CD14-positive monocyte (primary cell): ENCODE measurements around the gene MAMDC2. TPM values are rescaled to one million over a fixed set of nuclear protein-coding genes. Genes with fewer than 3 reads are reported as not detected.

Experiments used
- DNase-seq, 3 donors: peaks; one replicate each; pipeline ENCODE4 v3.0.0-alpha.2; 2011 to 2022
- H2AFZ ChIP-seq: 2 replicates; pipeline ENCODE4 v1.6.0; 2012; ENCODE audit warnings: mild to moderate bottlenecking, low read depth, low read length, inconsistent platforms; ENCODE audit not compliant: insufficient read depth, poor library complexity, severe bottlenecking
- H3K27ac ChIP-seq, 2 donors: 1 replicate in 1 of 2; 2 replicates in 1 of 2; pipeline ENCODE4 v1.5.1; 2012 to 2013; ENCODE audit warnings: low read length in 2 of 2, control low read depth in 1 of 2, inconsistent platforms in 1 of 2, low read depth in 1 of 2, mild to moderate bottlenecking in 1 of 2
- H3K27me3 ChIP-seq, 2 donors: one replicate each; pipeline versions ENCODE4 v1.6.0 to v1.6.1; 2011 to 2013; ENCODE audit warnings: low read length in 2 of 2; ENCODE audit not compliant: control insufficient read depth in 2 of 2, insufficient read depth in 2 of 2
- H3K36me3 ChIP-seq, 2 donors: replicated peaks in 1 of 2; 1 replicate in 1 of 2; 2 replicates in 1 of 2; pipeline versions ENCODE4 v1.5.1 to v1.6.1; 2012 to 2013; ENCODE audit warnings: low read length in 2 of 2, control low read depth in 1 of 2, inconsistent platforms in 1 of 2, mild to moderate bottlenecking in 1 of 2; ENCODE audit not compliant: insufficient read depth in 2 of 2, control insufficient read depth in 1 of 2
- H3K4me1 ChIP-seq, 2 donors: 1 replicate in 1 of 2; 2 replicates in 1 of 2; pipeline versions ENCODE4 v1.5.1 to v1.6.1; 2012 to 2013; ENCODE audit warnings: low read length in 2 of 2, control low read depth in 1 of 2, inconsistent platforms in 1 of 2, mild to moderate bottlenecking in 1 of 2, moderate library complexity in 1 of 2; ENCODE audit not compliant: insufficient read depth in 2 of 2, control insufficient read depth in 1 of 2
- H3K4me2 ChIP-seq: replicated peaks from 2 replicates; pipeline ENCODE3; 2012; ENCODE audit warnings: low read length, moderate library complexity, mild to moderate bottlenecking; ENCODE audit not compliant: poor library complexity, severe bottlenecking; ENCODE audit errors: extremely low read depth
- H3K4me3 ChIP-seq, 3 experiments: fragments of 200-600 bp in 1 of 3; sonication (generic) in 1 of 3; replicated peaks in 1 of 3; 1 replicate in 2 of 3; 2 replicates in 1 of 3; pipeline ENCODE4 v1.5.1; 2011 to 2013; ENCODE audit warnings: low read length in 3 of 3, mild to moderate bottlenecking in 3 of 3, control low read depth in 2 of 3, low read depth in 2 of 3, inconsistent platforms in 1 of 3, moderate library complexity in 1 of 3
- H3K79me2 ChIP-seq: 2 replicates; pipeline ENCODE4 v1.6.0; 2012; ENCODE audit warnings: mild to moderate bottlenecking, control low read depth, inconsistent platforms, low read length, moderate library complexity; ENCODE audit not compliant: insufficient read depth
- H3K9ac ChIP-seq: 2 replicates; pipeline ENCODE4 v1.6.0; 2017; ENCODE audit warnings: low read length, mild to moderate bottlenecking; ENCODE audit not compliant: insufficient read depth, poor library complexity, severe bottlenecking
- H3K9me3 ChIP-seq, 2 donors: replicated peaks in 1 of 2; 1 replicate in 1 of 2; 2 replicates in 1 of 2; pipeline versions ENCODE4 v1.5.1 to v1.6.1; 2012 to 2013; ENCODE audit warnings: low read length in 2 of 2, control low read depth in 1 of 2; ENCODE audit not compliant: control insufficient read depth in 1 of 2, insufficient read depth in 1 of 2
- H4K20me1 ChIP-seq: 2 replicates; pipeline ENCODE4 v1.6.0; 2012; ENCODE audit warnings: mild to moderate bottlenecking, low read length, control low read depth, moderate library complexity; ENCODE audit not compliant: insufficient read depth
- H3K27ac Mint-ChIP-seq, 7 donors: one replicate each; pipeline ENCODE4 v1.8.0; 2020; ENCODE audit warnings: mild to moderate bottlenecking in 7 of 7, mixed read lengths in 7 of 7, moderate library complexity in 6 of 7, inconsistent platforms in 2 of 7
- H3K27me3 Mint-ChIP-seq, 3 donors: one replicate each; pipeline ENCODE4 v1.8.0; 2021 to 2022; ENCODE audit warnings: low read depth in 3 of 3, mild to moderate bottlenecking in 3 of 3, mixed read lengths in 3 of 3, moderate library complexity in 3 of 3, inconsistent platforms in 1 of 3
- H3K36me3 Mint-ChIP-seq, 2 donors: one replicate each; pipeline ENCODE4 v1.8.0; 2020; ENCODE audit warnings: mixed read lengths in 2 of 2, inconsistent platforms in 1 of 2, mild to moderate bottlenecking in 1 of 2
- H3K4me1 Mint-ChIP-seq: one replicate; pipeline ENCODE4 v1.8.0; 2020; ENCODE audit warnings: mild to moderate bottlenecking, mixed read lengths
- H3K4me3 Mint-ChIP-seq, 2 donors: one replicate each; pipeline ENCODE4 v1.8.0; 2020; ENCODE audit warnings: mild to moderate bottlenecking in 2 of 2, mixed read lengths in 2 of 2, moderate library complexity in 1 of 2
- H3K9me3 Mint-ChIP-seq, 7 donors: one replicate each; pipeline ENCODE4 v1.8.0; 2020 to 2022; ENCODE audit warnings: mixed read lengths in 7 of 7, mild to moderate bottlenecking in 6 of 7, moderate library complexity in 6 of 7, inconsistent platforms in 2 of 7
- CTCF ChIP-seq: fragments of 200-600 bp; IDR thresholded peaks from one replicate; pipeline ENCODE4 v1.8.0; 2022; ENCODE audit warnings: antibody characterized with exemption, mild to moderate bottlenecking
- WGBS: methylation state at CpG from one replicate; pipeline ENCODE4 v1.1.5; 2013; ENCODE audit warnings: missing lambda C conversion rate; ENCODE audit not compliant: insufficient coverage; 5-methylcytosine and 5-hydroxymethylcytosine counted together
- intact Hi-C, 2 donors: fragments of 100-400 bp; cut with micrococcal nuclease; formaldehyde crosslinking; loops; one replicate each; pipeline versions ENCODE4 v1.15.0 to v1.15.1; 2023
- polyA plus RNA-seq, 3 donors: library from polyadenylated mRNA; depleted of rRNA in 1 of 3; unstranded in 2 of 3; stranded (reverse) in 1 of 3; fragments of 300-500 nt in 2 of 3; fragments of >200 nt in 1 of 3; fragmentation: Illumina TruSeq in 2 of 3; gene quantifications; 1 replicate in 2 of 3; 2 replicates in 1 of 3; pipeline ENCODE4 v1.2.3, GENCODE V29; 2012 to 2021

MAMDC2 gene
- polyA plus RNA-seq, 3 donors: 0.05 to 0.09 TPM; not detected in 1

GRCh38 chr9:70080481-70081119 lies 37.0 kb downstream of the MAMDC2 start:
- TF ChIP-seq CTCF: no peak
- H3K4me2 ChIP-seq: peak overlapping the region; percentile 1
- Mint-ChIP-seq H3K4me3 (peak overlapping the region in 1 of 2 donors; percentile 26), H3K36me3 (peaks cover 0 to 1% of the 10 kb centered on the region in 2 donors), H3K4me1 (peaks cover 29% of the 10 kb centered on the region), H3K27me3 (peaks cover 0 to 4% (median 0%) of the 10 kb centered on the region in 3 donors), H3K9me3 (no peaks in the 10 kb centered on the region), H3K27ac (peak overlapping the region; percentile 28 to 87 (median 77))
- no peaks in the 10 kb centered on the region for H3K9me3 ChIP-seq
- no peaks in the 10 kb centered on the region for H3K36me3 ChIP-seq
- H2AFZ ChIP-seq: no peak overlapping the region
- no peak overlapping the region for H3K4me3 ChIP-seq
- no peaks in the 10 kb centered on the region for H3K27me3 ChIP-seq
- peak overlapping the region in 1 of 2 donors; percentile 37 for H3K27ac ChIP-seq
- no peak overlapping the region for H3K9ac ChIP-seq
- peak; percentile 25 to 59 (median 30) for DNase-seq
- no peaks in the 10 kb centered on the region for H4K20me1 ChIP-seq
- H3K79me2 ChIP-seq: no peaks in the 10 kb centered on the region
- 7% methylated on average over 3 of the region's 5 CpGs for WGBS
- H3K4me1 ChIP-seq: peaks cover 25 to 28% of the 10 kb centered on the region in 2 donors
- intact Hi-C loops: no loop called here

DNA sequence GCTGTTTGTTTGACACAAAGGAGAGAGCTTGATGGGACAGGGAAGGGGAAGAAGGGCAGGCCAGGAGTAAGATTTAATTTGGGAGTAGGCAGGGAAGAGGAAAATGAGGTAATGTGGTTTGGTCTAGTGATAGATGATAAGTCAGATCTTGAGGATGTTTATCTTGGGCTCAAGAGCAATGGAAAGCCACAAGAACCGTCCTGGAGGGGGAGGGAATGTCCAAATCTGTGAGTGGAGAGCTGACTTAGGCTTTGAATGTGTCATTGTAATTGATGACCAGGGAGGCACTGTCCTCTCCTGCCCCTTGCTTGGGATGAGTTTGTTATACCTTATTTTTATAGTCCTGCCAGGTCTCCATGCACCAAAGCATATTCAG lies 37.5 kb downstream of the MAMDC2 start:
- Histone ChIP-seq H2AFZ (no peak overlapping the region), H3K27me3 (no peaks in the 10 kb centered on the region), H3K36me3 (no peaks in the 10 kb centered on the region), H3K9ac (no peak overlapping the region), H3K4me1 (peaks cover 25 to 28% of the 10 kb centered on the region in 2 donors), H4K20me1 (no peaks in the 10 kb centered on the region), H3K4me2 (no peak overlapping the region), H3K79me2 (no peaks in the 10 kb centered on the region), H3K9me3 (no peaks in the 10 kb centered on the region), H3K27ac (peak overlapping the region in 1 of 2 donors; percentile 37), H3K4me3 (no peak overlapping the region)
- no peaks in the 10 kb centered on the region for H3K9me3 Mint-ChIP-seq
- no peak for TF ChIP-seq CTCF
- peak overlapping the region in 6 of 7 donors; percentile 28 to 87 (median 71) for H3K27ac Mint-ChIP-seq
- peaks cover 0 to 1% of the 10 kb centered on the region in 2 donors for H3K36me3 Mint-ChIP-seq
- WGBS: 0% methylated on average over 1 of the region's 1 CpG
- DNase-seq: peak in 1 of 3 donors; percentile 19
- no peak overlapping the region for H3K4me3 Mint-ChIP-seq
- peaks cover 29% of the 10 kb centered on the region for H3K4me1 Mint-ChIP-seq
- peaks cover 0 to 4% (median 0%) of the 10 kb centered on the region in 3 donors for H3K27me3 Mint-ChIP-seq
- intact Hi-C loops: no loop called here
